Left lung (tissue), 10 donors: Measurements from ENCODE around the gene BARHL1. TPM values are rescaled to one million over a fixed set of nuclear protein-coding genes. Genes with fewer than 3 reads are reported as not detected.

Experiments used
- ATAC-seq: fragments of 200-7000 bp; cut with Tn5 transposase; one replicate; pipeline ENCODE4 v1.9.1; 2020; ENCODE audit warnings: moderate library complexity
- DNase-seq, 4 donors: peaks; one replicate each; pipeline ENCODE4 v3.0.0-alpha.2; 2013 to 2020
- H3K27ac ChIP-seq, 2 donors: fragments of 200-600 bp; sonication (generic) in 1 of 2; one replicate each; pipeline versions ENCODE4 v1.5.0 to v1.8.0; 2020 to 2021
- H3K27me3 ChIP-seq, 2 donors: fragments of 200-600 bp; sonication (generic) in 1 of 2; one replicate each; pipeline versions ENCODE4 v1.5.0 to v1.8.0; 2020 to 2021
- H3K36me3 ChIP-seq, 2 donors: fragments of 200-600 bp; sonication (generic) in 1 of 2; one replicate each; pipeline versions ENCODE4 v1.5.0 to v1.8.0; 2020 to 2021
- H3K4me1 ChIP-seq, 2 donors: fragments of 200-600 bp; one replicate each; pipeline ENCODE4 v1.8.0; 2021
- H3K4me3 ChIP-seq, 2 donors: fragments of 200-600 bp; sonication (generic) in 1 of 2; one replicate each; pipeline versions ENCODE4 v1.5.0 to v1.8.0; 2020 to 2021; ENCODE audit warnings: mild to moderate bottlenecking in 1 of 2
- H3K9me3 ChIP-seq, 2 donors: fragments of 200-600 bp; sonication (generic) in 1 of 2; one replicate each; pipeline versions ENCODE4 v1.5.0 to v1.8.0; 2020 to 2021
- intact Hi-C, 2 donors: fragments of 100-400 bp; cut with DNase I; formaldehyde crosslinking; loops; one replicate each; pipeline versions ENCODE4 v1.11.2 to v1.14.2; 2022
- polyA plus RNA-seq, 6 donors: library from polyadenylated mRNA; unstranded; fragments of 120-200 nt; gene quantifications; one replicate each; pipeline ENCODE4 v1.2.1, GENCODE V29; 2013; ENCODE audit not compliant: insufficient read length in 6 of 6
- total RNA-seq, 2 donors: library from RNA; stranded (reverse); fragmentation: NEBNext Ultra II Directional; extraction: Animal tissue kit (Norgen Biotek cat#: 25700); gene quantifications; one replicate each; pipeline ENCODE4 v1.2.1, GENCODE V29; 2021
- TF ChIP-seq, protein P1 (sequence below), 2 donors: fragments of 200-600 bp; sonication (generic) in 1 of 2; IDR thresholded peaks; one replicate each; pipeline versions ENCODE4 v1.5.0 to v1.8.0; 2021; ENCODE audit warnings: antibody characterized with exemption in 2 of 2
- donor health status: DM: no; HTN: yes; CAD: no.
- donor health status: DM: no; HTN: no; CAD: no.

The BARHL1 gene
- total and polyA plus RNA-seq, 8 donors: not detected

DNA sequence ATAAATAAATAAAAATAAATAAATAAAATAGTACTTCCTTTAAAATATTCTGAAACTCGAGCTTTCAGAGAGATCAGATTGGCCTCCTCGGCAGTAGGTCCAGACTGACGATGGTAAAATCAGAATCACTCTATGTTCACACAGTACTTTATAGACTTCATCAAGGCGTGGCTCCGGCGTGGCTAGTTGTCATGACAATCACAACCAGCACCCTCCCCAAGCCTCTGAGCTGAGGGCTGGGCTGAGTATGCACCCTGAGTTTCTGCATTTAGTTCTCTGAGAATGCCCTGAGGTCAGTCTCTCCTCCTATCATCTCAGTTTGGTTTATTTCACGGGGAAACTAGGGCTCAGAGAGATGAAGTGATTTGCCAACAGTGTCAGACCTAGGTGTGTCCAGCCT is 43.3 kb upstream of the BARHL1 start:
- TF ChIP-seq, protein P1, sequence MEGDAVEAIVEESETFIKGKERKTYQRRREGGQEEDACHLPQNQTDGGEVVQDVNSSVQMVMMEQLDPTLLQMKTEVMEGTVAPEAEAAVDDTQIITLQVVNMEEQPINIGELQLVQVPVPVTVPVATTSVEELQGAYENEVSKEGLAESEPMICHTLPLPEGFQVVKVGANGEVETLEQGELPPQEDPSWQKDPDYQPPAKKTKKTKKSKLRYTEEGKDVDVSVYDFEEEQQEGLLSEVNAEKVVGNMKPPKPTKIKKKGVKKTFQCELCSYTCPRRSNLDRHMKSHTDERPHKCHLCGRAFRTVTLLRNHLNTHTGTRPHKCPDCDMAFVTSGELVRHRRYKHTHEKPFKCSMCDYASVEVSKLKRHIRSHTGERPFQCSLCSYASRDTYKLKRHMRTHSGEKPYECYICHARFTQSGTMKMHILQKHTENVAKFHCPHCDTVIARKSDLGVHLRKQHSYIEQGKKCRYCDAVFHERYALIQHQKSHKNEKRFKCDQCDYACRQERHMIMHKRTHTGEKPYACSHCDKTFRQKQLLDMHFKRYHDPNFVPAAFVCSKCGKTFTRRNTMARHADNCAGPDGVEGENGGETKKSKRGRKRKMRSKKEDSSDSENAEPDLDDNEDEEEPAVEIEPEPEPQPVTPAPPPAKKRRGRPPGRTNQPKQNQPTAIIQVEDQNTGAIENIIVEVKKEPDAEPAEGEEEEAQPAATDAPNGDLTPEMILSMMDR (IDR thresholded peaks at IDR 0.05): no peak
- Histone ChIP-seq H3K9me3 (peaks cover 0 to 11% of the 10 kb centered on the region in 2 donors), H3K27ac (no peak overlapping the region), H3K4me1 (no peaks in the 10 kb centered on the region), H3K4me3 (no peak overlapping the region), H3K36me3 (no peaks in the 10 kb centered on the region), H3K27me3 (peaks cover 0 to 9% of the 10 kb centered on the region in 2 donors)
- DNase-seq: no peak
- ATAC-seq: no peak
- intact Hi-C loops: no loop called here

DNA sequence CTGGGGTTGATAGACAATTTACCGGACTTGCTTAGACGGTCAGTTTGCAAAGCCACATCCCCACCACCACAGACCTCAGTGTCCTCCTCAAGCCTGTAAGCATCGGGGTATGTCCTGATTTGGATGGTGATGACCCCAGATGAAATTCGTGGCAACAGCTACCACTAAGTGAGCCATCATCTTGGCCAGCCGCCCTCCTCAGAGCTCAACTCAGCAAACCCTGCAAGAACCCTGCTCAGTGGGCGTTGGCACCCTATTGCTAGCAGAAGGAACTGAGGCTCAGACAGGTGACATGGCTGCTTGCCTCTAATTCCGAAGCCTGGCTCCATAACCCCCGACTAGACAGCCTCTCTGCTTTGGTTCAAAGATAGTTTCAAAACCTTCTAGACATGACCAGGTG is 41.4 kb upstream of the BARHL1 start:
- no peaks in the 10 kb centered on the region for H3K36me3 ChIP-seq
- intact Hi-C loops: no loop called here
- H3K4me1 ChIP-seq: no peaks in the 10 kb centered on the region
- ATAC-seq: no peak
- DNase-seq: no peak
- H3K4me3 ChIP-seq: no peak overlapping the region
- no peaks in the 10 kb centered on the region for H3K9me3 ChIP-seq
- no peak overlapping the region for H3K27ac ChIP-seq
- H3K27me3 ChIP-seq: peaks cover 0 to 27% of the 10 kb centered on the region in 2 donors
- TF ChIP-seq, protein P1 (IDR thresholded peaks at IDR 0.05): no peak

DNA sequence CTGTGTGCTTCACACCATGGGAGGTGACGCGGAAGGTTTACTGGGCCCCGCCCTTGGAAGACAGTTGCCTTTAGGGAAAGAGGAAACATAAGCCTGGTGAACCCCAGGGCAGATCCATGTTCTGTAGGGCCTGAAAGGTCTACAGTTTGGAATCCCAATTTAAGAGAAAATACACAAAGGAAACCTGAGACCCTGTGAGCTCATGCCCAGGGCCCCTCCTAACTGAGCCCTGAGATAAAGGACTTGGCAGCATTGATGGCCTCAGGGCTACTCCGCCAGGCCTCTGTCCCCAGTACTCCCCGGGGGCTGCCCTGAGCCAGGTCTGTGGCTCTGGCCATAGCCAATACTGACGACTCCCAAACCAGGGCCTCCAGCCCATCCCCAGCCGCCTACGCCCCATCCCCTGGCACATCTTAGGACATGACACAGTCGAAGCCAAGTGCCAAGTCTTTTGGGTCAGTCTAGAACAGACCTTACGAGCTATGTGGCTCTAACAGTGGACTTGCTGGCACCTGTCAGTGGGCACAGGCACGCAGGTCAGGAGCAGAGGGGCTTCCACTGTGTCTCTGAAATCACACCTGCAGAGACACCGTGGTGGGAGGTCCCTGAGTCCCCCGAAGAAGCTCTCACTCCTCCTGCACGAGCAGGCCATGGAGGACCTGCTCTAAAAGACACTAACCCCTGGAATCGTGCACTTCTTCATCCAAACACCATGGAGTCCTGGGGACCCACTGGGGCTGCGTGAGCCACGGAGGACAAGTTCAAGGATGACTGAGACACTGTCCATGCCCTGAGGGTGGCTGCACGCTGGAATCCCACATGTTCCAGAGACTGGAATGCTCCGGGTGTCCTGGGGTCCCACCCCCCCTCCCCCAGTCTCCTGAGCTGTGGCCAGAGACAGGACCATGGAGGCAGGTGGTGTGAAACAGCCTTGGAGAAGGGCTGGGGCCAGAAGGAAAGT is 40.3 kb upstream of the BARHL1 start:
- Histone ChIP-seq H3K4me1 (no peaks in the 10 kb centered on the region), H3K27me3 (peaks cover 0 to 38% of the 10 kb centered on the region in 2 donors), H3K9me3 (no peaks in the 10 kb centered on the region), H3K4me3 (no peak overlapping the region), H3K27ac (no peak overlapping the region), H3K36me3 (no peaks in the 10 kb centered on the region)
- no peak for DNase-seq
- ATAC-seq: no peak
- intact Hi-C loops: no loop called here
- TF ChIP-seq, protein P1 (IDR thresholded peaks at IDR 0.05): no peak

DNA sequence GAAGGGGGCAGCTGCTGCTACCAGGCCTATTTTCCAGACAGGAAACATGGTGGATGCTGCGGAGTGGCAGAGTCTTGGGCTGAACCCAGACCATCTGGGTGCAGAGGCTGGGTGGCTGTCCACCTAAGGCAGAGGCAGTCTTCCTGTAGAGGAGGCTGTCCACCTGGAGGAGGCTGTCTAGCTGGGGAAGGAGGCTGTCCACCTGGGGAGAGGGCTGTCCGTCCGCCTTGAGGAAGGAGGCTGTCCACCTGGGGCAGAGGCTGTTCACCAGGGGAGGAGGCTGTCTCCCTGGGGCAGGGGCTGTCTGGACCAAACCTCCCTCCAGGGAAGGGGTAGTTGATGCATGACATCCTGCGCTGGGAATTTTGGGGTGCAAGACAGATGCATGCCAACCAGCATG is 39.2 kb upstream of the BARHL1 start:
- no peaks in the 10 kb centered on the region for H3K9me3 ChIP-seq
- H3K27ac ChIP-seq: no peak overlapping the region
- TF ChIP-seq, protein P1 (IDR thresholded peaks at IDR 0.05): no peak
- H3K36me3 ChIP-seq: no peaks in the 10 kb centered on the region
- no peak for DNase-seq
- ATAC-seq: no peak
- no peak overlapping the region for H3K4me3 ChIP-seq
- intact Hi-C loops: no loop called here
- no peaks in the 10 kb centered on the region for H3K4me1 ChIP-seq
- peaks cover 0 to 42% of the 10 kb centered on the region in 2 donors for H3K27me3 ChIP-seq

DNA sequence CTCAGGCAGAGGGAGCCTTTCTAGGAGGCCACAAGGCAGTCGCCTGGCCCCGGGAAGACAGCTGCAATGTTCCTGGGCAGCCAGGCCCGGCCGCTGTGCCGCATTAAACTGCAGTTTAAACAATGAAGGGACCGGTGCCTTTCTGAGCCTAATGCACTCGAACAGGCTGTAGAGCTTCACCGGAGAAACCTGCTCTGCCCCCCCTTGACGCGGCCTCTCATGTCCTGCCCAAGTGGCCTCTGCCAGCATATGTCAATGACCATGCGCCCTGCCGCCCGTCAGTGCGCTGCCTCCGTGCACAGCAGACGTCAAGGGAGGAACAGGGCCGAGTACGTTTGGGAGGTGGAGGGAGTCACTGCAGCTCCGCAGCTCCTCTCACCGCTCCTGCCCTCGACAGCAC is 38.4 kb upstream of the BARHL1 start:
- DNase-seq (peak in 2 of 4 donors; percentile 41 to 54), ATAC-seq (peak; percentile 83)
- intact Hi-C loops: no loop called here
- Histone ChIP-seq H3K27me3 (peaks cover 0 to 42% of the 10 kb centered on the region in 2 donors), H3K4me3 (no peak overlapping the region), H3K36me3 (no peaks in the 10 kb centered on the region), H3K27ac (no peak overlapping the region), H3K9me3 (no peaks in the 10 kb centered on the region), H3K4me1 (no peaks in the 10 kb centered on the region)
- TF ChIP-seq, protein P1 (IDR thresholded peaks at IDR 0.05): no peak
